ENCODE results near the gene GLMN.

DNA sequence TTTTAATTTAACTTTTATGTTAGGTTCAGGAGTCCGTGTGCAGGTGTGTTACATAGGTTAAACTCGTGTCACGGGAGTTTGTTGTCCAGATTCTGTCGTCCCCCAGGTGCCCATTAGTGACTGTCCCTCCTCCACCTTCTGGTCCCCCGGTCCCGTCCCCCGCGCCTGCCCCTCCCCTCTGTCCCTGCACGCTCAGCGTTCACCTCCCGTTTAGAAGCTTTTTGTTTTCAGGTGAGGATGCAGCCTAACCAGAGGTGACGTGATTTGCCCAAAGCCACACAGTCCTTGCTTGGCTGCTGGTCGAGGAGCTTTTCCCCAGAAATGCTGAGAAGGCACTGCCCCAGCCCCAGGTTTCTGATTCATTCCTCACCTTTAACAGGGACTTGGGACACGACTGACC, 80.2 kb downstream of the GLMN start:
- TF ChIP-seq, protein P1, sequence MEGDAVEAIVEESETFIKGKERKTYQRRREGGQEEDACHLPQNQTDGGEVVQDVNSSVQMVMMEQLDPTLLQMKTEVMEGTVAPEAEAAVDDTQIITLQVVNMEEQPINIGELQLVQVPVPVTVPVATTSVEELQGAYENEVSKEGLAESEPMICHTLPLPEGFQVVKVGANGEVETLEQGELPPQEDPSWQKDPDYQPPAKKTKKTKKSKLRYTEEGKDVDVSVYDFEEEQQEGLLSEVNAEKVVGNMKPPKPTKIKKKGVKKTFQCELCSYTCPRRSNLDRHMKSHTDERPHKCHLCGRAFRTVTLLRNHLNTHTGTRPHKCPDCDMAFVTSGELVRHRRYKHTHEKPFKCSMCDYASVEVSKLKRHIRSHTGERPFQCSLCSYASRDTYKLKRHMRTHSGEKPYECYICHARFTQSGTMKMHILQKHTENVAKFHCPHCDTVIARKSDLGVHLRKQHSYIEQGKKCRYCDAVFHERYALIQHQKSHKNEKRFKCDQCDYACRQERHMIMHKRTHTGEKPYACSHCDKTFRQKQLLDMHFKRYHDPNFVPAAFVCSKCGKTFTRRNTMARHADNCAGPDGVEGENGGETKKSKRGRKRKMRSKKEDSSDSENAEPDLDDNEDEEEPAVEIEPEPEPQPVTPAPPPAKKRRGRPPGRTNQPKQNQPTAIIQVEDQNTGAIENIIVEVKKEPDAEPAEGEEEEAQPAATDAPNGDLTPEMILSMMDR (IDR thresholded peaks at IDR 0.05): no peak
- TF ChIP-seq POLR2AphosphoS5 (IDR thresholded peaks at IDR 0.05) (no peak), POLR2A (IDR thresholded peaks at IDR 0.05) (no peak), EP300 (IDR thresholded peaks at IDR 0.05) (no peak)
